Upper lobe of right lung (tissue), 1 donor: Measurements from ENCODE around the gene DRC1. TPM values are rescaled to one million over a fixed set of nuclear protein-coding genes. Genes with fewer than 3 reads are reported as not detected.

Experiments used
- ATAC-seq: fragments of 200-7000 bp; cut with Tn5 transposase; one replicate; pipeline ENCODE4 v1.9.1; 2020; ENCODE audit warnings: mild to moderate bottlenecking, moderate library complexity
- DNase-seq: peaks from one replicate; pipeline ENCODE4 v3.0.0-alpha.2; 2020
- H3K27ac ChIP-seq: fragments of 200-600 bp; one replicate; pipeline ENCODE4 v1.8.0; 2022
- H3K27me3 ChIP-seq: fragments of 200-600 bp; one replicate; pipeline ENCODE4 v1.8.0; 2022; ENCODE audit warnings: mild to moderate bottlenecking
- H3K36me3 ChIP-seq: fragments of 200-600 bp; one replicate; pipeline ENCODE4 v1.8.0; 2022
- H3K4me1 ChIP-seq: fragments of 200-600 bp; one replicate; pipeline ENCODE4 v1.8.0; 2022
- H3K4me3 ChIP-seq: fragments of 200-600 bp; one replicate; pipeline ENCODE4 v1.8.0; 2022; ENCODE audit warnings: mild to moderate bottlenecking
- H3K9me3 ChIP-seq: fragments of 200-600 bp; one replicate; pipeline ENCODE4 v1.8.0; 2022
- CTCF ChIP-seq: fragments of 200-600 bp; IDR thresholded peaks from one replicate; pipeline ENCODE4 v1.8.0; 2022; ENCODE audit warnings: antibody characterized with exemption
- intact Hi-C: fragments of 100-400 bp; cut with DNase I; formaldehyde crosslinking; loops from one replicate; pipeline ENCODE4 v1.11.0; 2022
- total RNA-seq: library from RNA; stranded (reverse); fragmentation: NEBNext Ultra II Directional; extraction: Animal tissue kit (Norgen Biotek cat#: 25700); gene quantifications from one replicate; pipeline ENCODE4 v1.2.1, GENCODE V29; 2021
- donor health status: DM: no; HTN: yes; CAD: no; lungs with severe emphysema.

DRC1 gene
- total RNA-seq, 1 donor from 2014 or later, result not detected

- H3K9me3 ChIP-seq, result no peaks in the 10 kb centered on the region
- no peaks in the 10 kb centered on the region for H3K36me3 ChIP-seq
- DNase-seq (no peak), ATAC-seq (no peak)
- H3K27ac ChIP-seq, result no peak overlapping the region
- no peak overlapping the region for H3K4me3 ChIP-seq
- H3K4me1 ChIP-seq, result peaks cover 12% of the 10 kb centered on the region
- H3K27me3 ChIP-seq, result no peaks in the 10 kb centered on the region
- TF ChIP-seq CTCF, result no peak
- intact Hi-C loops, result no loop called here
These were observed 53.4 kb downstream of the DRC1 start for GRCh38 chr2:26455037-26455669.

GRCh38 chr2:26455670-26456439 is 54.1 kb downstream of the DRC1 start:
- Histone ChIP-seq H3K27me3 (no peaks in the 10 kb centered on the region), H3K36me3 (no peaks in the 10 kb centered on the region), H3K27ac (no peak overlapping the region), H3K4me3 (no peak overlapping the region), H3K4me1 (peaks cover 12% of the 10 kb centered on the region), H3K9me3 (no peaks in the 10 kb centered on the region)
- DNase-seq (no peak), ATAC-seq (peak; percentile 58)
- intact Hi-C loops, result no loop called here
- no peak for TF ChIP-seq CTCF

- no peaks in the 10 kb centered on the region for H3K9me3 ChIP-seq
- no peaks in the 10 kb centered on the region for H3K36me3 ChIP-seq
- DNase-seq (no peak), ATAC-seq (no peak)
- intact Hi-C loops, result no loop called here
- no peak overlapping the region for H3K27ac ChIP-seq
- H3K27me3 ChIP-seq, result no peaks in the 10 kb centered on the region
- no peak overlapping the region for H3K4me3 ChIP-seq
- H3K4me1 ChIP-seq, result peaks cover 12% of the 10 kb centered on the region
- no peak for TF ChIP-seq CTCF
These were observed 54.9 kb downstream of the DRC1 start for GRCh38 chr2:26456440-26457250.

GRCh38 chr2:26457251-26457666 is 55.5 kb downstream of the DRC1 start:
- no peak overlapping the region for H3K27ac ChIP-seq
- H3K36me3 ChIP-seq, result no peaks in the 10 kb centered on the region
- H3K4me1 ChIP-seq, result peaks cover 12% of the 10 kb centered on the region
- intact Hi-C loops, result no loop called here
- DNase-seq (no peak), ATAC-seq (no peak)
- no peak overlapping the region for H3K4me3 ChIP-seq
- H3K27me3 ChIP-seq, result no peaks in the 10 kb centered on the region
- H3K9me3 ChIP-seq, result no peaks in the 10 kb centered on the region
- no peak for TF ChIP-seq CTCF

- no peak for DNase-seq
- Histone ChIP-seq H3K27ac (no peak overlapping the region), H3K36me3 (no peaks in the 10 kb centered on the region), H3K4me3 (no peak overlapping the region), H3K4me1 (peaks cover 12% of the 10 kb centered on the region), H3K27me3 (no peaks in the 10 kb centered on the region), H3K9me3 (no peaks in the 10 kb centered on the region)
- intact Hi-C loops, result no loop called here
- no peak for ATAC-seq
- no peak for TF ChIP-seq CTCF
These were observed 56.1 kb downstream of the DRC1 start for GRCh38 chr2:26457695-26458364.
